GM19043 (cell line): ENCODE results near the gene FKBP5.
"Not testable (repeated sequence)": the region's sequence is repeated elsewhere in the genome, so short reads cannot be mapped to it uniquely, and the experiment has no call there.

Source experiments
- ATAC-seq: cut with Tn5 transposase; IDR thresholded peaks from one replicate; pipeline ENCODE4 v1.9.1; 2021; ENCODE audit warnings: low read depth; ENCODE audit not compliant: unreplicated experiment

FKBP5 gene

GRCh38 chr6:35592178-35592577 lies 96.5 kb downstream of the FKBP5 start:
- no peak for ATAC-seq

DNA sequence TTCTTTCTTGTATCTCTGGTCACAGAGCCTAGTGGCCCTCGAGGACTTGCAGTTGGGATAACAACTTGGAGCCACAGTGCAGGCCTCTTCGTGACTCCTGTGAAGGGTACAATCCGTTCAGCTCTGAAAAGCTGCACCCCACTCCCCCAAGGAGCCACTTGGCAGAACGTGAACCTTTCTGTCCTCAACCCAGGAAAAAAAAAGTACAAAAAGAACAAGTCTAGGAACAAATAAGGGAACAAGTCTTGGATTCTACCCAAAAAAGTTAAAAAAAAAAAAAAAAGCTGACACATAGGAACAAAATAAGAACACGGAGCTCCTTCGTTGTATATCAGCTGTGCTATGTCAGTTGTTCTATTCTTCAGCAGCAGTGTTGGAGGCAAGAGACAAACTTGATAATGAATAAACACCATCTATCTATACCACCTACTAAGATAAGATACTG lies 98.1 kb downstream of the FKBP5 start:
- no peak for ATAC-seq

DNA sequence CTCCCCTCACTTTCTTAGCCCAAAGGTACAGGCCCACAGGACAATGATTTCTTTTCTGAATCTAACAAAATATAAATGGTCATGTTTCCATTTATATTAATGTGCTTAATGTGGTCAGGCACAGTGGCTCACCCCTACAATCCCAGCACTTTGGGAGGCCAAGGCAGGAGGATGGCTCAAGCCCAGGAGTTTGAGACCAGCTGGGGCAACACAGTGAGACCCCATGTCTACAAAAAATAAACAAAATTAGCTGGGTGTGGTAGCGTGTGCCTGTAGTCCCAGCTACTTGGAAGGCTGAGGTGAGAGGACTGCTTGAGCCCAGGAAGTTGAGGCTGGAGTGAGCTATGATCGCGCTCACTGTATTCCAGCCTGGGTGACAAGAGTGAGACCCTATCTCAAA lies 98.8 kb downstream of the FKBP5 start:
- ATAC-seq: no peak

DNA sequence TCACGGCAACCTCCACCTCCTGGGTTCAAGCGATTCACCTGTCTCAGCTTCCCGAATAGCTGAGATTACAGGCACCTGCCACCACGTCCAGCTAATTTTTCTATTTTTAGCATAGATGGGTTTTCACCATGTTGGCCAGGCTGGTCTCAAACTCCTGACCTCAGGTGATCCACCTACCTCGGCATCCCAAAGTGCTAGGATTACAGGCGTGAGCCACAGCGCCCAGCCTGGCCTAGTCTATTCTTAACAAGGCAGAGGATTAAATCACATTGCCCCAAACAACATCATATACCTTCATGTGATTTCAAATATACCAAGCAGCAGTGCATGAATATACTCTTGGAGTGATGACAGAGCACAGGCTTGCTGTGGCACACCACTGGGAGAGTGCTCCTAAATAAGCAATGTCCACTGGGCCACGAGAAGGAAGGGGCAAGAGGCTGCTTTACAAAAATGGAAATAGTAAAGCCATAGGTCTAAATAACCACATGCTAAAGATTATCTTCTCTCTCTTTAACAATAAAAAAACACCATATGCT lies 99.4 kb downstream of the FKBP5 start:
- no peak for ATAC-seq

DNA sequence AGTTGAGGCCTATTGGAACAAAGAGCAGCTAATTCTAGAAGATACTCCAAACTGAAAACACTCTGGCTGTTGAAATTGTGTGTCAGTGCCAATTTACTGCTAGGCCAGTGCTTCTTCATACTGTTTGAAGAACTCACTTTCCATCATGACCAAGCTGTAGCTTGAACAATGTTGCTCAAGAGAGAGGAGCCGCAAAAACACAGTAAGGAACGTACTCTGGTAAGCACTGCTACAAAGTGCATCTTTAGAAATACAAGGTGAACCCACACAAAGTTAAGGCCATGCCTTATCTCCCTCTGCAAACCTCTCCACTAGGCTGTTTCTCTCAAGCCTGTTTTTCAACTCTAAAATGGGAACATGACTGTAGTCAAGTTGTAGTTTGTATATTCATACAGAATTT lies 101.5 kb downstream of the FKBP5 start:
- no peak for ATAC-seq

- no peak for ATAC-seq
Measured at GRCh38 chr6:35586542-35586941, 102.2 kb downstream of the FKBP5 start.

GRCh38 chr6:35585658-35586057 lies 103.1 kb downstream of the FKBP5 start:
- no peak for ATAC-seq

GRCh38 chr6:35583893-35584688 lies 104.6 kb downstream of the FKBP5 start:
- ATAC-seq: no peak

- ATAC-seq: no peak
Measured at GRCh38 chr6:35582315-35582714, 106.4 kb downstream of the FKBP5 start.

GRCh38 chr6:35581633-35582032 lies 107.1 kb downstream of the FKBP5 start:
- ATAC-seq: no peak

GRCh38 chr6:35580836-35581235 lies 107.9 kb downstream of the FKBP5 start:
- ATAC-seq: no peak

- no peak for ATAC-seq
Measured at GRCh38 chr6:35576682-35577081, 112.0 kb downstream of the FKBP5 start.

GRCh38 chr6:35573495-35574110 lies 115.1 kb downstream of the FKBP5 start:
- ATAC-seq: no peak

DNA sequence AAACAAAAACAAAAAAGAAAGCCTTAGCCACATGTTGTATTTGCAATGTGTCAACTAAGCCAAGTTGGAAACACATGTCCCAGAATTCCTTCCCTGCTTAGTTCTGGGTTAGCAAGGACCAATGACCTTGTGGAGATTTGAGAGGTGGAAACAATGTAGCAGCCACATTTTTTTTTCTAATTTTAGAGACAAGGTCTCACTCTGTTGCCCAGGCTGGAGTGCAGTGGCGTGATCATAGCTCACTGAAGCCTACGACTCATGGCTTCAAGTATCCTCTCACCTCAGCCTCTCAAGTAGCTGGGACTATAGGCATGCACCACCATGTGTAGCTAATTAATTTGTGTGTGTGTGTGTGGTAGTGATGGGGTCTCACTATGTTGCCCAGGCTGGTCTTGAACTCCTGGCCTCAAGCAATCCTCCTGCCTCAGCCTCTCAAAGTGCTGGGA lies 117.8 kb downstream of the FKBP5 start:
- not testable (repeated sequence) for ATAC-seq

DNA sequence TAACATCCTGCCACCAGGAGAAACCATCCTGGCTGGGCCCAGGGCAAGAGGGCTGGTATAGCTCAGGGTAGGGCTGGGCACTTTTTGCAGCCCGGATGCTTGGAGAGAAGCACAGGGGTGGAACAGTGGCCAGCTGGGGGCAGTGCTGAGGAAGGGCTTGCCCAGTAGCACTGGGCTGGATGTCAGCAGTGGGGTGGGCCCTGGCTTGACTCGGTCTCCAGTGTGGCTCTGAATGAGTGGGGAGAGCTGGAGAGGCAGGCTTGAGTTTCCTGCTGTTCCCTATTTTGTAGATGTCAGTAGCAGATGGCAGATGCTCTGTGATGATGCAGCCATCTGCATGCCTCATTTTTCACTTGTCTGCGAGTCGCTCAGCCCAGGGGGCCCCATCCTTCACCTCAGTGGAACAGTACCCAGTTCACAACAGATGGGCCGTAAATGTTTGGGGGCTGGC lies 119.7 kb downstream of the FKBP5 start:
- no peak for ATAC-seq

DNA sequence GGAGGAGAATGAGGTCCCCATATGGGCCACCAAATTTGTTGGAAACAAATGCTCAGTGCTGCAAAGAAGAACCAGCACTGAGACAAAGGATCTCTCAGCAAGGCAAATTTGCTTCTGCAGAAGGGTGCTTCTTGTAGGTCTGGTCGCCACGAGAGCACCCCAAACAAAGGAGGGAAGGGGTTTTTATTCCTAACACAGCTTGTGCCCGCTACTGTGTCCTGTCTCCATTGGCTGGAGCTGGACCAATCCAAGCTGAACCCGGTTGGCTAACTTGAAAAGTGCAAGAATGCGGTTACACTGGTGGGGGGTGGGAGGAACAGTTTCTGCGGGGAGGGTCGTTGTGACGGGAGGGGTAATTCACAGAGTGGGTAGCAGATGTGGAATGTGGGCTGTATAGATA lies 121.9 kb downstream of the FKBP5 start:
- no peak for ATAC-seq

- no peak for ATAC-seq
Measured at GRCh38 chr6:35564733-35565132, 124.0 kb downstream of the FKBP5 start.

- no peak for ATAC-seq
Measured at GRCh38 chr6:35562060-35562459, 126.7 kb downstream of the FKBP5 start.

GRCh38 chr6:35561113-35561512 lies 127.6 kb downstream of the FKBP5 start:
- ATAC-seq: no peak

- ATAC-seq: no peak
Measured at GRCh38 chr6:35558571-35558970, 130.1 kb downstream of the FKBP5 start.

- no peak for ATAC-seq
Measured at GRCh38 chr6:35557239-35557638, 131.5 kb downstream of the FKBP5 start.

DNA sequence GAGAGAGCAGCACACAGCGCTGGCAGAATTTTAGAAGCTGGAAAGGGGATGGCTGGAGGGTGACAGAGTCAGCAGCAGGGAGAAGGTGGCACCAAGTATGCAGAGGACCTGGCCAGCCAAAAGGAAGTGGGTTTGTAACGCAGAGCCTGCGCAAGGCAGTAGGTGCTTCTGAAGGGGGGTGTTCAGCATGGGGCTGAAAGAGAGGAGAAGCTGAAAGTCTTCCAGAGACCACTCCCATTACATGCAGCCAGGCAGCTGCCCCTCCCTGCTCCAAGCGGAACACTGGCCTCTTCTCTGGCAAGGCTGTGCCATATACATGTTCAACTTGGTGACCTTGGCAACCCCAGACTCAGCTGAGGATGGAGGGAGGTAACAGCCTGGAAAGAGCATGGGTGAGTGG lies 133.9 kb downstream of the FKBP5 start:
- no peak for ATAC-seq
